ENCODE data around the gene COTL1. TPM values are rescaled to one million over a fixed set of nuclear protein-coding genes. Genes with fewer than 3 reads are reported as not detected.

COTL1 gene
- total and polyA plus RNA-seq, 4 donors = 41.4 to 182 (median 132) TPM

DNA sequence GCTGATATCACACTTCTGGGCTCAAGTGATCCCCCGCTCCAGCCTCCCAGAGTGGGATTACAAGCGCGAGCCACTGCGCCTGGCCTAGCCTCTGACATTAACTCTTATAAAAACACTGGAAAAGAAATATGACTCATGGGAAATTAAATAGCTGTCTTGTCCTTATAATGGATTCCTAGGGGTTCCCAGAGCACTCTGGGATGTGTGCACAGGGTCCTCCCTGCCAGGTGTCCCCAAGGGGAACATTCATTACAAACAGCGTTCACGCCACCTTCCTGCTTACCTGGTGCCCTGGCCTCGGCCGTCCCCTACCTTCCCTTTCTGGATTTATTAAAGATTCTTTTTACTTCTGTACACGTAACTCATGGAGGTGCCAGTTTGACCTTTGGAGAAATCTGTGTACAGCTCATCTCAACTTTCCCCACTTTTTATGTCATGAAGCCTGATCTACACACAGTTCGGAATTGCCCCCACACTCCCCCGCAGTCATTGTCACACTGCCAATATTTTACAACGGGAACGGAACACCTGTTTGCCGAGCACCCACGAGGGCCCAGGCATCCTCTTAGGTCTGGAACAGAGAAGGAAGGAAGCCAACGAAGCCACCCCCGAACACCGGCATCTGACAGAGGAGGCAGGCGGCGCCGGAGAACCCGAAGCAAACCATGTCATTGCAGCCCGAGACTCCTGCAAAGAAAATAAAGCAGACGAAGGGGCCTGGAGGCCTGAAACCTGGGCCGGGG is 73.7 kb downstream of the COTL1 start:
- Histone ChIP-seq H3K27me3 (ENCODE audit: control insufficient read depth, insufficient read depth, low read length) (no peaks in the 10 kb centered on the region), H3K27ac (ENCODE audit: low read depth, low read length) (no peak overlapping the region), H3K9me3 (ENCODE audit: control insufficient read depth, insufficient read depth, low read length) (no peaks in the 10 kb centered on the region), H3K4me1 (ENCODE audit: control insufficient read depth, insufficient read depth, low read length) (peaks cover 41% of the 10 kb centered on the region), H3K4me3 (ENCODE audit: low read depth, low read length) (no peak overlapping the region), H3K36me3 (ENCODE audit: control insufficient read depth, insufficient read depth, low read length) (no peaks in the 10 kb centered on the region)
- no peak for DNase-seq (ENCODE audit: low read depth in 4 of 6, low spot score in 6 of 6)
- WGBS (ENCODE audit: insufficient coverage) = 56% methylated on average over 18 of the region's 25 CpGs

DNA sequence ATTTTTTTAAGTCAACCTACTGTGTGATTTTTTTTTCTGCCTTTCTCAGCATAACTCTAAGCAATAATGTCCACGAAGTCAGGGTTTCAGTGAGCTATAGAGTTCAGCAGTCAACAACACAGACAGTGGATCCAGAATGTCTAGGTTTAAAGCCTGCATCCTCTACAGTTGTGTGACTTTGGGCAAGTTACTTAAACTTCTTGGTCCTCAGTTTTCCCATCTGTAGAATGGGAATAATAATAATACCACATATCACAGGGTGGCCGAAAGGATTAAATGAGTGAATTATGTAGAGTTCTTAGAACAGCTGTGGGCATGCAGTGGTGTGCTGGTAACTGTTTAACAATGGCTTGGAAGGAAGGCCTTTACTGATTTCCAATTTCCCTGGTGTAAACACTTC is 74.6 kb downstream of the COTL1 start:
- WGBS (ENCODE audit: insufficient coverage) = 100% methylated on average over 1 of the region's 2 CpGs
- Histone ChIP-seq H3K4me1 (ENCODE audit: control insufficient read depth, insufficient read depth, low read length) (peaks cover 38% of the 10 kb centered on the region), H3K36me3 (ENCODE audit: control insufficient read depth, insufficient read depth, low read length) (no peaks in the 10 kb centered on the region), H3K9me3 (ENCODE audit: control insufficient read depth, insufficient read depth, low read length) (no peaks in the 10 kb centered on the region), H3K27ac (ENCODE audit: low read depth, low read length) (no peak overlapping the region), H3K4me3 (ENCODE audit: low read depth, low read length) (no peak overlapping the region), H3K27me3 (ENCODE audit: control insufficient read depth, insufficient read depth, low read length) (no peaks in the 10 kb centered on the region)
- no peak for DNase-seq (ENCODE audit: low read depth in 4 of 6, low spot score in 6 of 6)

DNA sequence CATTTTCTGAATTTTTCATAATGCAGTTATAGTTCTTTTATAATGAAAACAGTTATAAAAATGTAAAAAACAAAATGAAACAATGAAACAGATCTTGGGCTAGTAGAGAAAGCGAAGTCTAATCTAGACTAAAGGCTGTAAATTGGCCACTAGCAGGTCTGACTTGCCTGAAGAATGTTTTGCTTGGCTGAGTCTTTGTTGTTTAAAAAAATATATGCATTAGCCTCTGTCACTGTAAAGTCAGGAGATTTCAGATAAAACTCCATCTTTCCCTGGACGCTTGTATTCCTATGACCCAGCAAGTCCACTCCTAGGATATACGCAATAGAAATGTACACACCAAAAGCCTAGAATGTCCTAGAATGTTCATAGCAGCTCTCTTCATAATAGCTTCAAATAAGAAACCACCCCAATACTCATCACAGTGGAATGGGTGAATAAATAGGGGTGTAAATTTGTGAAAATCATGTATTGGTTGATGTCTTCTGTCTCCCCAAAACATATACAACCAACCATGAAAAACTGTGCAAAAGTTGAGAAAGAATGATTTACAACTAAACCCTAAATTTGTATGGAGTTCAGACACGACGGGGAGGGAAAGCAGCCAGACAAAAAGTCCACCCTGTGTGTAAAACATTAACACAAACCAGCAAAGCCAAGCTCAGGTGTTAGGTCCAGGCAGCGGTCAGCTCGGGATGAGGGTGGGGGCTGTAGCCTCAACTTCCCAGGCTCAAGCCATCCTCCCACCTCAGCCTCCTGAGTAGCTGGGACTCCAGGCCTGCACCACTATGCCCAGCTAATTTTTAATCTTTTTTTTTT is 75.7 kb downstream of the COTL1 start:
- H3K36me3 ChIP-seq (ENCODE audit: control insufficient read depth, insufficient read depth, low read length) = no peaks in the 10 kb centered on the region
- H3K27ac ChIP-seq (ENCODE audit: low read depth, low read length) = peak overlapping the region; percentile 25
- H3K4me1 ChIP-seq (ENCODE audit: control insufficient read depth, insufficient read depth, low read length) = peaks cover 36% of the 10 kb centered on the region
- peak in 1 of 6 donors; percentile 35 for DNase-seq (ENCODE audit: low read depth in 4 of 6, low spot score in 6 of 6)
- 89% methylated on average over 3 of the region's 7 CpGs for WGBS (ENCODE audit: insufficient coverage)
- no peak overlapping the region for H3K4me3 ChIP-seq (ENCODE audit: low read depth, low read length)
- no peaks in the 10 kb centered on the region for H3K27me3 ChIP-seq (ENCODE audit: control insufficient read depth, insufficient read depth, low read length)
- H3K9me3 ChIP-seq (ENCODE audit: control insufficient read depth, insufficient read depth, low read length) = no peaks in the 10 kb centered on the region

DNA sequence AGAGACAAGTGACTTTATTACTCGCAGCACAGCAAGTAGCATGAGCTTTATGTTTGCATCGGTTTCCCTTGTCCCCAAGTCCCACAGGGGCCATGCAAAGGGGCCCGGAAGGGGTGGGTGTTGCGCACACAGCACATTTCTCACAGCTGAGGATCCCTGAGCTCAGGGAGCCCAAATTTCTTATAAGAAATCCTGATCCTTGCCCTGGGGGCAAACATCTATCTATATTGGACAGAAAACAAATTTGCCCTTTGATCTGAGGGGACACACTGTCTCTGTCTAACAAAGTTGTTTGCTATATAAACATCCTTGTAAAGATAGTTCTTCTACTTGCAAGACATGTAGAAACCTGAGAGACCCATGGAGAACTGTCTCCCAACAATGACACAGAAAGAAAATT is 77.7 kb downstream of the COTL1 start:
- no peaks in the 10 kb centered on the region for H3K27me3 ChIP-seq (ENCODE audit: control insufficient read depth, insufficient read depth, low read length)
- H3K36me3 ChIP-seq (ENCODE audit: control insufficient read depth, insufficient read depth, low read length) = no peaks in the 10 kb centered on the region
- no peak overlapping the region for H3K4me3 ChIP-seq (ENCODE audit: low read depth, low read length)
- H3K4me1 ChIP-seq (ENCODE audit: control insufficient read depth, insufficient read depth, low read length) = peaks cover 46% of the 10 kb centered on the region
- DNase-seq (ENCODE audit: low read depth in 4 of 6, low spot score in 6 of 6) = no peak
- no peaks in the 10 kb centered on the region for H3K9me3 ChIP-seq (ENCODE audit: control insufficient read depth, insufficient read depth, low read length)
- H3K27ac ChIP-seq (ENCODE audit: low read depth, low read length) = no peak overlapping the region
- 96% methylated on average over 4 of the region's 4 CpGs for WGBS (ENCODE audit: insufficient coverage)

DNA sequence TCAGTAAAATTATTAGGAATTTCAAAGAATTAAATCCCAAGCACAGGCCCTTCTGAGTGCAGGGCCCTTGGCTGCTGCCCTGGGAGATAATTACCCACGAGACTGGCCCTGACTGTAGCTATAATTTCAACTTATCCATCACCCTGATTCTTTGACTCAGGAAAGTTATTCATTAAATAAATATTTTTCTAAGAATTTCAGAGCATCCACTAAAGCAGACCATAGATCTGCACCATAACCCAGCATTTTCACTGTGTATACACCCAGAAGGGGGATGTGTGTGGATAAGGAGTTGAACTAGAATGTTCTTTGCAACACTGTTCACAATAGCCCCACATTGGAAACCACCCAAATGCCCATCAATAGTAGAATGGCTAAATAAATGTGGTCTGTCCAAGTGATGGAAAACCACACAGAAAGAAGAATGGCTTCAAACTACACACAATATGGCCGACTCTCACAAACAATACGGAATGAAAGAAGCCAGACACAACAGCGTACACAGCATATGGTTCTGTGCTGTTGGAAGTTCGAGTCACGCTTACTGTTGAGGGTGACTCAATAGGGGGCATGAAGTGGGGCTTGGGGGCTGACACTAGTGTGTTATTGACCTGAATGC is 79.5 kb downstream of the COTL1 start:
- Histone ChIP-seq H3K27ac (ENCODE audit: low read depth, low read length) (peak overlapping the region; percentile 79), H3K4me3 (ENCODE audit: low read depth, low read length) (no peak overlapping the region)

DNA sequence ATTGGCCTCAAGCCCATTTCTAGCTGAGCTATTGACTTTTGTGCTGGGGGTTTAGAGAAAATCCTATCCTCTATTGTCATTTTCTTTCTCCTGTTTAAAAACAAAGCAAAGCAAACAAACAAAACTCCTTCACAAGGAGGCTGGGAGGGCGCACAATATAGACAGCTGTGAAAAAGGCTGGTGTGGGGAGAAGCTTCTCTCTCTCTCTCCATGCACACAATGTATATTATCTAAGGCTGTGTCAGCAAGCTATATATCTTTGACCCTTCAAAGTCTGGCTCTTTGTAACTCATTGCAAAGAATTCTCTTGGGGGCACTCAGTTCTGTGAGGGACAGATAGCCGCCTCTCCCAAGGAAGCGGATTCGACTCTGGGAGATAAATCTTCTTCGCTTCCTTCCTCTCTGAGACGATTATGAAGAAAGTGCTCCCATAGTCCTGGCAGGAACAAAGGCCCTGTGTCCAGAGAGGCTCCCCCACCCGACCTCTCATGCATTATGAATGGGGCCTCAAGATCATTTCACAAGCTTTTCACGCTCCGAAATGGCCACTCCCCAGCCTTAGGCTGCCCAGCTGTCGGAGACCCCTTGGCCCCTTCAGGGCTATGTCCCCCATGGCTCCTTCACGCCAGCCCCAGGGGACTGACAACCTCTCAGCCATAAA is 80.3 kb downstream of the COTL1 start:
- Histone ChIP-seq H3K4me3 (ENCODE audit: low read depth, low read length) (no peak overlapping the region), H3K27me3 (ENCODE audit: control insufficient read depth, insufficient read depth, low read length) (no peaks in the 10 kb centered on the region), H3K9me3 (ENCODE audit: control insufficient read depth, insufficient read depth, low read length) (no peaks in the 10 kb centered on the region), H3K27ac (ENCODE audit: low read depth, low read length) (peak overlapping the region; percentile 79), H3K4me1 (ENCODE audit: control insufficient read depth, insufficient read depth, low read length) (peaks cover 38% of the 10 kb centered on the region), H3K36me3 (ENCODE audit: control insufficient read depth, insufficient read depth, low read length) (no peaks in the 10 kb centered on the region)
- peak in 2 of 6 donors; percentile 65 to 83 for DNase-seq (ENCODE audit: low read depth in 4 of 6, low spot score in 6 of 6)
- WGBS (ENCODE audit: insufficient coverage) = 23% methylated on average over 9 of the region's 11 CpGs

More for the DNA sequence above, 79.5 kb downstream of the COTL1 start:
- no peaks in the 10 kb centered on the region for H3K9me3 ChIP-seq (ENCODE audit: control insufficient read depth, insufficient read depth, low read length)
- WGBS (ENCODE audit: insufficient coverage) = 67% methylated on average over 2 of the region's 6 CpGs
- peak in 2 of 6 donors; percentile 56 to 81 for DNase-seq (ENCODE audit: low read depth in 4 of 6, low spot score in 6 of 6)
- peaks cover 35% of the 10 kb centered on the region for H3K4me1 ChIP-seq (ENCODE audit: control insufficient read depth, insufficient read depth, low read length)
- H3K27me3 ChIP-seq (ENCODE audit: control insufficient read depth, insufficient read depth, low read length) = no peaks in the 10 kb centered on the region
- H3K36me3 ChIP-seq (ENCODE audit: control insufficient read depth, insufficient read depth, low read length) = no peaks in the 10 kb centered on the region

DNA sequence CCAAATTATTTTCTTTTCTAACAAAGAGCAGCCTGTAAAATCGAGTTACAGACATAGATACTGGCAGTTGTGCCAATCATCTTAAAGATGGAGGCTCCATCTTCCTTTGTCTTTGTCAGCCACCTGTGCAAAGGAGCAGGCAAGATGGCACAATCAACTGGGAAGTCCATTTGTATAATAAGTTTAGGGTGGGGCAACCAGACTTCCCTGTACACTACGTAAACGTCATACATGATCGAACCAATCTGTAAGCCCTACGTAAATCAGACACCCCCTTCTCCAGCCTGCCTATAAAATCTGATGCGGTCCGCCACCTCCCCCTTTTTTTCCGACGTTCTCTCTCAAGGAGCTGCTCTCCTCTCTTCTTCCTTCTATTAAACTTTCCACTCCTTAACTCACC is 82.0 kb downstream of the COTL1 start:
- Histone ChIP-seq H3K4me1 (ENCODE audit: control insufficient read depth, insufficient read depth, low read length) (peaks cover 51% of the 10 kb centered on the region), H3K36me3 (ENCODE audit: control insufficient read depth, insufficient read depth, low read length) (no peaks in the 10 kb centered on the region), H3K9me3 (ENCODE audit: control insufficient read depth, insufficient read depth, low read length) (no peaks in the 10 kb centered on the region), H3K27ac (ENCODE audit: low read depth, low read length) (no peak overlapping the region), H3K27me3 (ENCODE audit: control insufficient read depth, insufficient read depth, low read length) (no peaks in the 10 kb centered on the region), H3K4me3 (ENCODE audit: low read depth, low read length) (no peak overlapping the region)
- no peak for DNase-seq (ENCODE audit: low read depth in 4 of 6, low spot score in 6 of 6)
- 75% methylated on average over 9 of the region's 9 CpGs for WGBS (ENCODE audit: insufficient coverage)

DNA sequence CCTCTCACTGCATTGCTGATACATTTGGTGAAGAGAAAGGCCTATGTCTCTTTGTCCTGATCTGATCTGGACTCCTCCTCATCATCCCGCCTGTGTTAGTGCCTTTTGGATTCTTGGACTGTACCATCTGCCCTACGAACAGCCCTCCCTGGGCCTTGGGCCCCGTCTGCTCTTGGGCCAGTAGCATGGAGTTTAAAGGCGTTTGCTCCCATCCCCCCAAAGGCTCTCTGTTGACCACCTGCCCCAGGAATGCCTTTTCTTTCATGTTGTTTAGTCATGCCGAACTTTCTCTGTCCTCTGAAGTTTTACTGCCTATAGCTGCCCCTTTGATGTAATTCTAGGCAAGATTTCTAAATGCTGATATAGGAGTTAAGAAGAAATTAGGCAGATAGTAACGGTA is 82.5 kb downstream of the COTL1 start:
- H3K27me3 ChIP-seq (ENCODE audit: control insufficient read depth, insufficient read depth, low read length) = no peaks in the 10 kb centered on the region
- no peak overlapping the region for H3K4me3 ChIP-seq (ENCODE audit: low read depth, low read length)
- peaks cover 52% of the 10 kb centered on the region for H3K4me1 ChIP-seq (ENCODE audit: control insufficient read depth, insufficient read depth, low read length)
- H3K36me3 ChIP-seq (ENCODE audit: control insufficient read depth, insufficient read depth, low read length) = no peaks in the 10 kb centered on the region
- 20% methylated on average over 2 of the region's 6 CpGs for WGBS (ENCODE audit: insufficient coverage)
- no peaks in the 10 kb centered on the region for H3K9me3 ChIP-seq (ENCODE audit: control insufficient read depth, insufficient read depth, low read length)
- DNase-seq (ENCODE audit: low read depth in 4 of 6, low spot score in 6 of 6) = peak in 1 of 6 donors; percentile 31
- H3K27ac ChIP-seq (ENCODE audit: low read depth, low read length) = no peak overlapping the region

DNA sequence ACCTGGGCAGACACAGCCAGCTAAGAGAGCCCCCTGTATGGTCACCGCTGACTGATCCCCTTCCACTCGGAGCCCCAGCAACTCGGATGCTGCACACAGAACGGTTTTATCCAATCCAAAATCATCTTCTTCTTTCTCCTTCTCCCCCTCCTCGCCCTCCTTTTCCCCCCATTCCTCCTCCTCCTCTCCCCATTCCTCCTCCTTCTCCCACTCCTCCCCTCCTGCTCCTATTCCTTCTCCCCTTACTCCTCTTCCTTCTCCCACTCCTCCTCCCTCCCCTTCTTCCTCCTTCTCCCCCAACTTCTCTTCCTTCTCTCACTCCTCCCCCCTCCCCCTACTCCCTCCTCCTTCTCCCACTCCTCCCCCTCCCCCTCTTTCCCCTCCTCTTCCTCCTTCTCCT is 83.1 kb downstream of the COTL1 start:
- DNase-seq (ENCODE audit: low read depth in 4 of 6, low spot score in 6 of 6) = no peak
- no peaks in the 10 kb centered on the region for H3K27me3 ChIP-seq (ENCODE audit: control insufficient read depth, insufficient read depth, low read length)
- H3K36me3 ChIP-seq (ENCODE audit: control insufficient read depth, insufficient read depth, low read length) = no peaks in the 10 kb centered on the region
- 70% methylated on average over 5 of the region's 5 CpGs for WGBS (ENCODE audit: insufficient coverage)
- peaks cover 49% of the 10 kb centered on the region for H3K4me1 ChIP-seq (ENCODE audit: control insufficient read depth, insufficient read depth, low read length)
- peaks cover 1% of the 10 kb centered on the region for H3K9me3 ChIP-seq (ENCODE audit: control insufficient read depth, insufficient read depth, low read length)
- H3K4me3 ChIP-seq (ENCODE audit: low read depth, low read length) = no peak overlapping the region
- H3K27ac ChIP-seq (ENCODE audit: low read depth, low read length) = no peak overlapping the region
